AG10803 (cell line): Measurements from ENCODE around the gene MAB21L4.

Source experiments
- DNase-seq: peaks from one replicate; pipeline ENCODE4 v3.0.0; 2010; ENCODE audit warnings: low read depth
- H3K4me3 ChIP-seq: 2 replicates; pipeline ENCODE4 v1.5.1; 2011; ENCODE audit warnings: mild to moderate bottlenecking, low read length, control low read depth
- CTCF ChIP-seq: conservative IDR thresholded peaks from 2 replicates; pipeline ENCODE4 v1.5.1; 2011; ENCODE audit warnings: mild to moderate bottlenecking, low read length, control low read depth, inconsistent platforms

The MAB21L4 gene

GRCh38 chr2:240922245-240922981 lies 26.5 kb upstream of the MAB21L4 start:
- H3K4me3 ChIP-seq, result no peak overlapping the region
- TF ChIP-seq CTCF, result no peak
- DNase-seq, result no peak

GRCh38 chr2:240921995-240922244 lies 26.0 kb upstream of the MAB21L4 start:
- DNase-seq, result no peak
- TF ChIP-seq CTCF, result no peak
- H3K4me3 ChIP-seq, result no peak overlapping the region

GRCh38 chr2:240921311-240921994 lies 25.5 kb upstream of the MAB21L4 start:
- DNase-seq, result peak; percentile 98
- no peak for TF ChIP-seq CTCF
- peak overlapping the region; percentile 9 for H3K4me3 ChIP-seq

DNA sequence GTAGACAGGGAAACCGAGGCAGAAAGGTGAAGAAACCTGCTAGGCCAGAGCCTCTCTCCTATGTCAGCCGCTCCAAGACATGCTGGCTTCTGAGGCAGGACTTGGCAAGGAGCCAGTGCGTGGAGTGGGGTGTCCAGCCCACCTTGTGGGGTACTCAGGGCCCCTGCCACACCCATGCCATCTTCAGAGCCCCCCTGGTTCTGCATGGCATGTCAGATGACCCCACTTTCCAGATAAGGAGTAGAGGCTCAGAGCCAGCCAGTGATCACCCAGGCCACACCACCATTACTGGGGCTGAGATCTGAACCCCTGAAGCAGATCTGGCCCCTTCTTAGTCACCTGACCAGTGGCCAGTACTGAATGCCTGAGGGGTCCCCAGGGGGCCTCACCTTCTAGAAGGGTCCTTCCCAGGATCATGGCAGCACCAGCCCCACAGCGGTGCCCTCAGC lies 24.9 kb upstream of the MAB21L4 start:
- no peak for TF ChIP-seq CTCF
- peak overlapping the region; percentile 9 for H3K4me3 ChIP-seq
- DNase-seq, result peak; percentile 13

DNA sequence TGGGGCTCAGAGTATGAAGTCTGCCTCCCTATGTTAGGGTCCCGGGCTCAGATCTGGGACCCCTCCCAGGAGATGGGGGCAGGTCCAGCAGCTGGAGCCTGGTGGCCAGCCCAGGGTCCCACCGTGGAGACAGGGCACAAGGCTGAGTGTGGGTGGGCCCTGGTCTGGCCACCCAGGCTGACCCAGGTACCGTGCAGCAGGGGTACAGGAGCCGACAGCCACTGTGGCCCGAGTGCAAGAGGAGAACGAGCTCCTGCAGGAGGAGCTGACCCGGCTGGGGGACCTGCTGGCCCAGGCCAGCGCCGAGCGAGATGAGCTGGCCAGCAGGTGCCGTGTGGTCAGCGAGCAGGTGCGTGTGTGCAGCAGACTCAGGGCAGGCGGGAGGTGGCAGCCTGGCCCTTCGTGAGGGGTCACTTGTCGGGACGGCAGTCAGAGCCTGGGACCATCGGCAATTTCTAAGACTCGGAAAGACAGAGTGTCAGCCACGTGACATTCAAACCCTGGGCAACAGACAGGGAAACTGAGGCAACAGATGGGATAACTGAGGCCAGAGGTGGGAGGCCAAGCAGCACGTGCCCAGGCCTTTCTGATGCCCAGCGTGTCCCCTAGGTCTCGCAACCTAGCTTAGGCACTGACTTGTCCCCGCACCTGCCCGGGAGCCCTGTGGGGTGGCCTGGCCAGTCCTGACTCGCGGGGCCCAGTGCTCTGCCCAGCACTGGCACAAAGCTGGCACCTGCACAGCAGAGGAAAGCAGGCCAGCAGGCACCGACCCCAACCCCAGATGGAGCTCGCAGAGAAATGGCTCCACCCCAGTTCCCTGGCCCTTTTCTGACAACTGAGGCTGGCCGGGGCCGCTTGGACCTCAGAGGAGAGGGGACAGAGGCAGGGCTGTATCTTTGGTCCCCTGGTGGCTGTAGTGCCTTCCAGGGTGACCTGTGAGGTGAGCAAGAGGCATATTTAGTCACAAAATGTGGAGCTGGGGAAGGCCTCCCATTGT lies 24.1 kb upstream of the MAB21L4 start:
- DNase-seq, result no peak
- no peak for TF ChIP-seq CTCF
- no peak overlapping the region for H3K4me3 ChIP-seq

DNA sequence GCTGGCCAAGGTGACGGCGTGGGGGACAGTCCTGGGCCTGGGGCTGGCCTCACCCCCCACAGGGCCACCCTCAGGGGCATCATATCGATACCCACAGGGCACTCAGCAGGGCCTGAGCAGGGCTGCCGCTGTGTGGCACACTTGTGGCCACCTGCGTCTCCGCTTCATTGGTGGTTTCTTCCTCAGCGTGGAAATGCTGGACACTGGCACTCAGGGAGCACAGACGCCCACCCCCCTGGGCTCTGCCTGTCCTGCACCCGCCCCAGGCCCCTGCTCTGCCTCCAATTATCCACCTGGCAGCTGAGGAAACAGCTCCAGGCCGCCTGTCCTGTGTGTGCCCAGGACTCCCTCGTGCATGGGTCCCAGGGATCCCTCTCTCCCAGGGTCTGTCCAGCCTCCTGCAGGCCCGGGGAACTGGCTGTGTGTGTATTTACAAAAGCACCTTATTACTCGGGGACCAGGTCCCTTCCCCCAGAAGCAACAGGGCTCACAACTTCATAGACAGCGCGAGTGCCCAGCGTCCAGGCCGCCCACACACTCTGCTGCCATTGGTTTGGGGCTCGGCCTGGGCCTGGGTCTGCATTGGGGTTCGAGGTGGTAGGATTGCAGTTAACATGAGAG lies 23.3 kb upstream of the MAB21L4 start:
- TF ChIP-seq CTCF, result no peak
- DNase-seq, result no peak
- no peak overlapping the region for H3K4me3 ChIP-seq
